ENCODE results near the gene ZDHHC4.

Gene ZDHHC4

DNA sequence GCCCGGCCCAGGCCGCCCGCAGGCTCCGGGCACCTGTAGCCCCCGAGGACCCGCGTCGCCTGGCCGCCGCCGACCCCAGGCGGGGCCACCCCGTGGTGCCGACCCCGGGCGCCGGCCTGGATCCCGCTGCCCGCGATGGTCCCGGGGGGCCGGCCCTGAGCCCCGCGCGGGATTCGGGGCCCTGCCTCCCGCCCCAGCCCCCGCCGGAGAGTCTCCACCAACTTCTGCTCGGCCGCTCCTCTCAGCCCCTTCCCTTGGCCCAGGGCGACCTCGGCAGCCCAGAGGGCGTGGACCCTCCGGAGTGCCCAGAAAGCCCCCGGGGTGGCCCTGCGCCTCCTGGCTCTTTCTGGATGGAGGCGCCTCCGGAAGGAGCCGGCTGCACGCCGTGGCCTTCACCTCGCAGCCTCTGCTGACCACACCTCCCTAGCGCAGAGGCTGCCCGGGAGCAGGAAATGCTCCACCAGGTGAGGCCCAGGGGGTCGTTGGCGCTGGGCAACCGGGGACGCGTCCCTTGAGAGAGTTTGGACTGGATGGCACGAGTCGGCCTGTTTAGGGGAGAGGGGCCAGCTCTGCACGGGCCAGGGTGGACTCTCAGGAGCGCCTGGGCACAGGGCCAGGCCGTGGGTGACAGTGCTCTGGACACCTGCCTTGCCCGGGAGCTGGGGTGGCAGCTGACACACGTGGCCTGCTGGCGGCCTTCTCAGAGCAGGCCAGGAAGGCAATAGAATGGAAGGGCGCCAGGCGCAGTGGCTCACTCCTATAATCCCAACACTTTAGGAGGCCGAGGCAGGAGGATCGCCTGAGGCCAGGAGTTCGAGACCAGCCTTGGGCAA lies 38.7 kb downstream of the ZDHHC4 start (continued):
- TF ChIP-seq, protein P1, sequence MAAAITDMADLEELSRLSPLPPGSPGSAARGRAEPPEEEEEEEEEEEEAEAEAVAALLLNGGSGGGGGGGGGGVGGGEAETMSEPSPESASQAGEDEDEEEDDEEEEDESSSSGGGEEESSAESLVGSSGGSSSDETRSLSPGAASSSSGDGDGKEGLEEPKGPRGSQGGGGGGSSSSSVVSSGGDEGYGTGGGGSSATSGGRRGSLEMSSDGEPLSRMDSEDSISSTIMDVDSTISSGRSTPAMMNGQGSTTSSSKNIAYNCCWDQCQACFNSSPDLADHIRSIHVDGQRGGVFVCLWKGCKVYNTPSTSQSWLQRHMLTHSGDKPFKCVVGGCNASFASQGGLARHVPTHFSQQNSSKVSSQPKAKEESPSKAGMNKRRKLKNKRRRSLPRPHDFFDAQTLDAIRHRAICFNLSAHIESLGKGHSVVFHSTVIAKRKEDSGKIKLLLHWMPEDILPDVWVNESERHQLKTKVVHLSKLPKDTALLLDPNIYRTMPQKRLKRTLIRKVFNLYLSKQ (tag by site-specific recombination; IDR thresholded peaks at IDR 0.05; ENCODE audit: borderline replicate concordance) = no peak
- TF ChIP-seq ZNF571 (tag by site-specific recombination; IDR thresholded peaks at IDR 0.05) (no peak), ZNF785 (tag by site-specific recombination; IDR thresholded peaks at IDR 0.05) (no peak), ZNF2 (tag by site-specific recombination; IDR thresholded peaks at IDR 0.05) (no peak; the same call in 1 of the 2 replicates), SP2 (tag by site-specific recombination; IDR thresholded peaks at IDR 0.05) (0 out of 2 replicates have a peak, but pooled peaks have one; percentile 15), ZNF585B (tag by site-specific recombination; IDR thresholded peaks at IDR 0.05) (no peak), GLIS1 (tag by site-specific recombination; IDR thresholded peaks at IDR 0.05) (peak; percentile 85), ZNF366 (tag by site-specific recombination; conservative IDR thresholded peaks at IDR 0.05) (no peak), OVOL3 (tag by site-specific recombination; IDR thresholded peaks at IDR 0.05) (no peak), ZNF596 (tag by site-specific recombination; IDR thresholded peaks at IDR 0.05) (no peak), ZNF830 (tag by site-specific recombination; IDR thresholded peaks at IDR 0.05; ENCODE audit: low read depth) (no peak), ZNF837 (tag by site-specific recombination; IDR thresholded peaks at IDR 0.05) (no peak), ZNF37A (tag by site-specific recombination; IDR thresholded peaks at IDR 0.05) (no peak), KLF16 (tag by site-specific recombination; IDR thresholded peaks at IDR 0.05) (no peak), ZNF266 (tag by site-specific recombination; IDR thresholded peaks at IDR 0.05; ENCODE audit: low read depth) (no peak), ZNF146 (tag by site-specific recombination; IDR thresholded peaks at IDR 0.05) (no peak), ZBTB1 (tag by site-specific recombination; IDR thresholded peaks at IDR 0.05) (no peak), ZNF423 (tag by site-specific recombination; IDR thresholded peaks at IDR 0.05) (no peak), ZNF223 (tag by site-specific recombination; IDR thresholded peaks at IDR 0.05) (no peak), ZNF175 (tag by site-specific recombination; IDR thresholded peaks at IDR 0.05) (no peak), ZIC2 (tag by site-specific recombination; IDR thresholded peaks at IDR 0.05) (peak; percentile 66), ZNF426 (tag by site-specific recombination; IDR thresholded peaks at IDR 0.05) (no peak), ZNF121 (tag by site-specific recombination; IDR thresholded peaks at IDR 0.05) (no peak), KLF9 (tag by site-specific recombination; IDR thresholded peaks at IDR 0.05; ENCODE audit: low read depth) (peak; percentile 48), ZNF792 (tag by site-specific recombination; IDR thresholded peaks at IDR 0.05) (no peak), ZBTB20 (tag by site-specific recombination; IDR thresholded peaks at IDR 0.05) (peak; percentile 85), ZNF23 (tag by site-specific recombination; IDR thresholded peaks at IDR 0.05; ENCODE audit: borderline replicate concordance) (no peak)
- TF ChIP-seq, protein P2, sequence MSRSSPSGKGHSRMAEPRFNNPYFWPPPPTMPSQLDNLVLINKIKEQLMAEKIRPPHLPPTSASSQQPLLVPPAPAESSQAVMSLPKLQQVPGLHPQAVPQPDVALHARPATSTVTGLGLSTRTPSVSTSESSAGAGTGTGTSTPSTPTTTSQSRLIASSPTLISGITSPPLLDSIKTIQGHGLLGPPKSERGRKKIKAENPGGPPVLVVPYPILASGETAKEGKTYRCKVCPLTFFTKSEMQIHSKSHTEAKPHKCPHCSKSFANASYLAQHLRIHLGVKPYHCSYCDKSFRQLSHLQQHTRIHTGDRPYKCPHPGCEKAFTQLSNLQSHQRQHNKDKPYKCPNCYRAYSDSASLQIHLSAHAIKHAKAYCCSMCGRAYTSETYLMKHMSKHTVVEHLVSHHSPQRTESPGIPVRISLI (tag by site-specific recombination; IDR thresholded peaks at IDR 0.05) = no peak
- TF ChIP-seq, protein P3, sequence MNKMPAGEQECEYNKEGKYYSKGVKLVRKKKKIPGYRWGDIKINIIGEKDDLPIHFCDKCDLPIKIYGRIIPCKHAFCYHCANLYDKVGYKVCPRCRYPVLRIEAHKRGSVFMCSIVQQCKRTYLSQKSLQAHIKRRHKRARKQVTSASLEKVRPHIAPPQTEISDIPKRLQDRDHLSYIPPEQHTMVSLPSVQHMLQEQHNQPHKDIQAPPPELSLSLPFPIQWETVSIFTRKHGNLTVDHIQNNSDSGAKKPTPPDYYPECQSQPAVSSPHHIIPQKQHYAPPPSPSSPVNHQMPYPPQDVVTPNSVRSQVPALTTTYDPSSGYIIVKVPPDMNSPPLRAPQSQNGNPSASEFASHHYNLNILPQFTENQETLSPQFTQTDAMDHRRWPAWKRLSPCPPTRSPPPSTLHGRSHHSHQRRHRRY (tag by site-specific recombination; IDR thresholded peaks at IDR 0.05) = no peak
- TF ChIP-seq, protein P4, sequence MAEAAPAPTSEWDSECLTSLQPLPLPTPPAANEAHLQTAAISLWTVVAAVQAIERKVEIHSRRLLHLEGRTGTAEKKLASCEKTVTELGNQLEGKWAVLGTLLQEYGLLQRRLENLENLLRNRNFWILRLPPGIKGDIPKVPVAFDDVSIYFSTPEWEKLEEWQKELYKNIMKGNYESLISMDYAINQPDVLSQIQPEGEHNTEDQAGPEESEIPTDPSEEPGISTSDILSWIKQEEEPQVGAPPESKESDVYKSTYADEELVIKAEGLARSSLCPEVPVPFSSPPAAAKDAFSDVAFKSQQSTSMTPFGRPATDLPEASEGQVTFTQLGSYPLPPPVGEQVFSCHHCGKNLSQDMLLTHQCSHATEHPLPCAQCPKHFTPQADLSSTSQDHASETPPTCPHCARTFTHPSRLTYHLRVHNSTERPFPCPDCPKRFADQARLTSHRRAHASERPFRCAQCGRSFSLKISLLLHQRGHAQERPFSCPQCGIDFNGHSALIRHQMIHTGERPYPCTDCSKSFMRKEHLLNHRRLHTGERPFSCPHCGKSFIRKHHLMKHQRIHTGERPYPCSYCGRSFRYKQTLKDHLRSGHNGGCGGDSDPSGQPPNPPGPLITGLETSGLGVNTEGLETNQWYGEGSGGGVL (tag by site-specific recombination; IDR thresholded peaks at IDR 0.05) = no peak
- TF ChIP-seq, protein P5, sequence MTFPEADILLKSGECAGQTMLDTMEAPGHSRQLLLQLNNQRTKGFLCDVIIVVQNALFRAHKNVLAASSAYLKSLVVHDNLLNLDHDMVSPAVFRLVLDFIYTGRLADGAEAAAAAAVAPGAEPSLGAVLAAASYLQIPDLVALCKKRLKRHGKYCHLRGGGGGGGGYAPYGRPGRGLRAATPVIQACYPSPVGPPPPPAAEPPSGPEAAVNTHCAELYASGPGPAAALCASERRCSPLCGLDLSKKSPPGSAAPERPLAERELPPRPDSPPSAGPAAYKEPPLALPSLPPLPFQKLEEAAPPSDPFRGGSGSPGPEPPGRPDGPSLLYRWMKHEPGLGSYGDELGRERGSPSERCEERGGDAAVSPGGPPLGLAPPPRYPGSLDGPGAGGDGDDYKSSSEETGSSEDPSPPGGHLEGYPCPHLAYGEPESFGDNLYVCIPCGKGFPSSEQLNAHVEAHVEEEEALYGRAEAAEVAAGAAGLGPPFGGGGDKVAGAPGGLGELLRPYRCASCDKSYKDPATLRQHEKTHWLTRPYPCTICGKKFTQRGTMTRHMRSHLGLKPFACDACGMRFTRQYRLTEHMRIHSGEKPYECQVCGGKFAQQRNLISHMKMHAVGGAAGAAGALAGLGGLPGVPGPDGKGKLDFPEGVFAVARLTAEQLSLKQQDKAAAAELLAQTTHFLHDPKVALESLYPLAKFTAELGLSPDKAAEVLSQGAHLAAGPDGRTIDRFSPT (tag by site-specific recombination; IDR thresholded peaks at IDR 0.05) = peak; percentile 61; the same call in 1 of the 2 replicates
- TF ChIP-seq, protein P6, sequence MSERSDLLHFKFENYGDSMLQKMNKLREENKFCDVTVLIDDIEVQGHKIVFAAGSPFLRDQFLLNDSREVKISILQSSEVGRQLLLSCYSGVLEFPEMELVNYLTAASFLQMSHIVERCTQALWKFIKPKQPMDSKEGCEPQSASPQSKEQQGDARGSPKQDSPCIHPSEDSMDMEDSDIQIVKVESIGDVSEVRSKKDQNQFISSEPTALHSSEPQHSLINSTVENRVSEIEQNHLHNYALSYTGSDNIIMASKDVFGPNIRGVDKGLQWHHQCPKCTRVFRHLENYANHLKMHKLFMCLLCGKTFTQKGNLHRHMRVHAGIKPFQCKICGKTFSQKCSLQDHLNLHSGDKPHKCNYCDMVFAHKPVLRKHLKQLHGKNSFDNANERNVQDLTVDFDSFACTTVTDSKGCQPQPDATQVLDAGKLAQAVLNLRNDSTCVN (tag by site-specific recombination; optimal IDR thresholded peaks at IDR 0.05) = peak; percentile 23

Measured in HEK293 (cell line).